Karpas-422 (cell line): Measurements from ENCODE around the gene EPHA1. TPM values are rescaled to one million over a fixed set of nuclear protein-coding genes. Genes with fewer than 3 reads are reported as not detected.

Experiments
- DNase-seq: peaks from one replicate; pipeline ENCODE4 v3.0.0-alpha.2; 2015
- H2AFZ ChIP-seq: fragments of 200-600 bp; sonication (generic); 2 replicates; pipeline ENCODE4 v1.6.1; 2014; ENCODE audit warnings: antibody characterized with exemption, low read length, mixed read lengths
- H3K27ac ChIP-seq: fragments of 200-600 bp; sonication (generic); 2 replicates; pipeline ENCODE4 v1.5.1; 2014; ENCODE audit warnings: mild to moderate bottlenecking, low read length, moderate library complexity
- H3K27me3 ChIP-seq: fragments of 200-600 bp; sonication (generic); 2 replicates; pipeline ENCODE4 v1.6.1; 2014; ENCODE audit warnings: low read length, mixed read lengths
- H3K36me3 ChIP-seq: fragments of 200-600 bp; sonication (generic); 2 replicates; pipeline ENCODE4 v1.6.1; 2014; ENCODE audit warnings: low read length, mixed read lengths; ENCODE audit not compliant: insufficient read depth
- H3K4me1 ChIP-seq: fragments of 200-600 bp; sonication (generic); 2 replicates; pipeline ENCODE4 v1.6.1; 2014; ENCODE audit warnings: mild to moderate bottlenecking, low read length, mixed read lengths
- H3K4me2 ChIP-seq: fragments of 200-600 bp; sonication (generic); 2 replicates; pipeline ENCODE4 v1.6.1; 2014; ENCODE audit warnings: low read length, low read depth, mild to moderate bottlenecking; ENCODE audit not compliant: poor library complexity, severe bottlenecking
- H3K4me3 ChIP-seq: fragments of 200-600 bp; sonication (generic); 2 replicates; pipeline ENCODE4 v1.5.1; 2014; ENCODE audit warnings: mild to moderate bottlenecking, antibody characterized with exemption, low read length, mixed read lengths
- H3K79me2 ChIP-seq: fragments of 200-600 bp; sonication (generic); 2 replicates; pipeline ENCODE4 v1.6.1; 2014; ENCODE audit warnings: mild to moderate bottlenecking, low read length, mixed read lengths
- H3K9ac ChIP-seq: fragments of 200-600 bp; sonication (generic); 2 replicates; pipeline ENCODE4 v1.6.0; 2014; ENCODE audit warnings: low read length
- H3K9me2 ChIP-seq: fragments of 200-600 bp; sonication (generic), shearing (Covaris generic); replicated peaks from 2 replicates; pipeline ENCODE4 v1.6.0; 2014; ENCODE audit warnings: mild to moderate bottlenecking, low read length, moderate library complexity; ENCODE audit not compliant: insufficient read depth
- H3K9me3 ChIP-seq: fragments of 300-700, 200-600 bp; sonication (generic); 2 replicates; pipeline ENCODE4 v1.6.1; 2014; ENCODE audit warnings: low read length, mixed read lengths
- H4K20me1 ChIP-seq: fragments of 200-600 bp; sonication (generic); 2 replicates; pipeline ENCODE4 v1.6.1; 2014; ENCODE audit warnings: mild to moderate bottlenecking, antibody characterized with exemption, low read length, low read depth; ENCODE audit not compliant: insufficient read depth
- total RNA-seq: library from RNA; depleted of rRNA; stranded (reverse); fragments of >200 nt; shearing (Covaris generic); gene quantifications from 2 replicates; pipeline ENCODE4 v1.2.3, GENCODE V29; 2014; ENCODE audit warnings: low replicate concordance

EPHA1 gene
- total RNA-seq, 1 experiment from 2014 or later, result not detected

- Histone ChIP-seq H3K79me2 (no peaks in the 10 kb centered on the region), H4K20me1 (no peaks in the 10 kb centered on the region), H3K9me2 (no peaks in the 10 kb centered on the region), H3K36me3 (no peaks in the 10 kb centered on the region), H2AFZ (no peak overlapping the region), H3K9ac (no peak overlapping the region), H3K27ac (no peak overlapping the region), H3K4me1 (peaks cover 3% of the 10 kb centered on the region; the same call in 1 of the 2 replicates), H3K4me2 (no peak overlapping the region), H3K27me3 (no peaks in the 10 kb centered on the region), H3K9me3 (no peaks in the 10 kb centered on the region), H3K4me3 (no peak overlapping the region)
- DNase-seq, result no peak
Measured at GRCh38 chr7:143385891-143386781, 22.5 kb downstream of the EPHA1 start.

DNA sequence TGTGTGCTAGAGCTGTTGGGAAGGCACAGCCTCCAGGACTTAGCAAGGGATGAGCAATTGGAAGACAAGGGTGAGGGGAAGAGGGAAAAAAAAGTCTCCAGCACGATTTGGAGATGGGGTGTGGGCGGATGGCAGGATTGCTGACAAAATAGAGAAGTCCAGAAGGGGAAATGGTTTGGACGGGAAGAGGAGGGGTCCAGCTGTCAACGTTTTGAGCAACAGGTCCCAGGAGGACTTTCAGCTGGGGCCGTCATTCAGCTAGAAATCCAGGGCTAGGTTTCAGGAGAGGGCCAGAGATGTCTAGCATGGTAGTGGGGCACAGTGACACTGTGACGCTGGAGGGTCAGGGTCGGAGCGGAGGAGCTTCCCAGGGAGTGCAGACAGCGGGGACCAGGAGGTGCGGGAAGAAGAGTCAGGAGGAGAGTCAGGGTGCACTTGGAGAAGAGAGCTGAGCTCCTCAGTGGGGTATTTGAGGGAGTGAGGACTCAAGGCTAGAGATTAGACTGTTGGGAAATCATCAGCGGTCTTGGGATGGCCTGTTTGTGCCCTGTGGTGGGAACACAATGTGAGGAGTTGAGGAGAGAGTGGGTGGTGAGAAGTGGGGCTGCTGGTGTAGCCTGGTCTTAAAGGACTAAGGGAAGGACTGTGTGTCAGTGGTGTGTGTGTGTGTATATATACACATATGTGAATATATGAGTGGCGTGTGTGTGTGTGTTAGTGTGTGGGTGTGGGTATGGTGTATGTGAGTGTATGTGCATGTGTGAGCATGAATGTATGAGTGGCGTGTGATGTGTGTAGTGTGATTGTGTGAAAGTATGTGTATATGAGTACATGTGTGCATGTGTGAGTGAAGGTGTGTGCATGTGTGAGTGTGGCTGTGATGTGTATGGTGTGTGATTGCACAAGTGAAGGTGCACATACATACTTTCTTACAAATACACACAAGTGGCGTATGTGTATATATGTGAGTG, 23.7 kb downstream of the EPHA1 start:
- DNase-seq, result no peak
- Histone ChIP-seq H3K9me2 (no peaks in the 10 kb centered on the region), H3K27ac (no peak overlapping the region), H2AFZ (no peak overlapping the region), H3K4me1 (peaks cover 4% of the 10 kb centered on the region), H4K20me1 (no peaks in the 10 kb centered on the region), H3K27me3 (no peaks in the 10 kb centered on the region), H3K4me3 (no peak overlapping the region), H3K36me3 (no peaks in the 10 kb centered on the region), H3K79me2 (no peaks in the 10 kb centered on the region), H3K4me2 (no peak overlapping the region), H3K9ac (no peak overlapping the region), H3K9me3 (no peaks in the 10 kb centered on the region)

- H3K4me2 ChIP-seq, result no peak overlapping the region
Measured at GRCh38 chr7:143384148-143384547, 24.5 kb downstream of the EPHA1 start.

DNA sequence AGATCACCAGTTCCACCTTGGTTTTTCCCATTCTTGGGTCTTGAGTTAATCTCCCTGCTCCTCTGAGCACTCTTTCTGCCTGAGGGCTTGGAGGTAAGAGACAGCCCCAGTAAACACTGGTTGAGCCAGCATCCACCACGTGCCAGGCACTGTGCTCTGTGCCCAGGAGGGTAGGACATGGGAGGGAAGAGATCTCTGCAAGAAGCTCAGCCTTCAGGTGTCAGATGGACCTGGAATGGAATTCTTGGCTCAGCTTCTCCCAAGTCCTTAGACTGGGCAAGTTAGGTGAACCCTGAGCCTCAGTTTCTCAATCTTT, 25.1 kb downstream of the EPHA1 start:
- Histone ChIP-seq H3K9ac (no peak overlapping the region), H3K4me2 (no peak overlapping the region), H2AFZ (no peak overlapping the region), H3K27ac (no peak overlapping the region), H3K4me3 (no peak overlapping the region), H3K4me1 (peaks cover 9% of the 10 kb centered on the region), H3K36me3 (no peaks in the 10 kb centered on the region), H4K20me1 (no peaks in the 10 kb centered on the region), H3K27me3 (no peaks in the 10 kb centered on the region), H3K79me2 (no peaks in the 10 kb centered on the region), H3K9me2 (no peaks in the 10 kb centered on the region), H3K9me3 (no peaks in the 10 kb centered on the region)
- no peak for DNase-seq

More at GRCh38 chr7:143384148-143384547, 24.5 kb downstream of the EPHA1 start:
- H3K27ac ChIP-seq, result no peak overlapping the region
- H3K4me1 ChIP-seq, result peaks cover 9% of the 10 kb centered on the region
- H3K9me3 ChIP-seq, result no peaks in the 10 kb centered on the region
- H4K20me1 ChIP-seq, result no peaks in the 10 kb centered on the region
- H3K36me3 ChIP-seq, result no peaks in the 10 kb centered on the region
- H2AFZ ChIP-seq, result no peak overlapping the region
- H3K9me2 ChIP-seq, result no peaks in the 10 kb centered on the region
- no peak overlapping the region for H3K4me3 ChIP-seq
- DNase-seq, result no peak
- no peaks in the 10 kb centered on the region for H3K27me3 ChIP-seq
- no peaks in the 10 kb centered on the region for H3K79me2 ChIP-seq
- H3K9ac ChIP-seq, result no peak overlapping the region

- H3K36me3 ChIP-seq, result no peaks in the 10 kb centered on the region
Measured at GRCh38 chr7:143382791-143383641, 25.6 kb downstream of the EPHA1 start.

DNA sequence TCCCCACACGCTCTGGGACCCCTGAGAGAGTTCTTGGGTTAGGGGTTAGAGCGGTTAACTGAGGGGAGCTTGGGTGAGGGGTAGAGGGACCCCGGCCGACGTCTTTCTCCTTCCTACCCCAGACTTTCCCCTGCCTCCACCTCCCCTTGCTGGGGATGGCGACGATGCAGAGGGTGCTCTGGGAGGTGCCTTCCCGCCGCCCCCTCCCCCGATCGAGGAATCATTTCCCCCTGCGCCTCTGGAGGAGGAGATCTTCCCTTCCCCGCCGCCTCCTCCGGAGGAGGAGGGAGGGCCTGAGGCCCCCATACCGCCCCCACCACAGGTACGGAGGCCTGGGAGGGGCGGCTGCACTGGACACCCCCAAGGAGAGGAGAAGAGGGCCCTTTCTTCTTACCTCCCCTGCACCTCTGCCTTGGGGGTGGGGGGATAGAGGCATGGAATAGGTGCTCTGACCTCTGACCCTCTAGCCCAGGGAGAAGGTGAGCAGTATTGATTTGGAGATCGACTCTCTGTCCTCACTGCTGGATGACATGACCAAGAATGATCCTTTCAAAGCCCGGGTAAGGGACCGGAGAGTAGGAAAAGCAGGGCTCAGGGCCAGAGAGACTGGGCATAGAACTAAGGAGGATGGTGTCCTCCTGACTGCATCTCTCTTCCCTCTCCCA, 26.4 kb downstream of the EPHA1 start:
- Histone ChIP-seq H3K9ac (peak overlapping the region; percentile 85; the same call in 1 of the 2 replicates), H3K9me3 (no peaks in the 10 kb centered on the region), H4K20me1 (no peaks in the 10 kb centered on the region), H3K4me2 (peak overlapping the region; percentile 89), H3K36me3 (no peaks in the 10 kb centered on the region), H3K79me2 (no peaks in the 10 kb centered on the region), H3K27me3 (no peaks in the 10 kb centered on the region), H3K4me3 (peak overlapping the region; percentile 83; the same call in 1 of the 2 replicates), H3K9me2 (no peaks in the 10 kb centered on the region), H3K27ac (no peak overlapping the region), H3K4me1 (peaks cover 9% of the 10 kb centered on the region), H2AFZ (no peak overlapping the region)
- no peak for DNase-seq

More at GRCh38 chr7:143382791-143383641, 25.6 kb downstream of the EPHA1 start:
- no peaks in the 10 kb centered on the region for H3K27me3 ChIP-seq
- H4K20me1 ChIP-seq, result no peaks in the 10 kb centered on the region
- H3K4me3 ChIP-seq, result no peak overlapping the region
- H3K9ac ChIP-seq, result no peak overlapping the region
- no peak for DNase-seq
- no peak overlapping the region for H2AFZ ChIP-seq
- H3K4me2 ChIP-seq, result no peak overlapping the region
- no peaks in the 10 kb centered on the region for H3K9me3 ChIP-seq
- H3K79me2 ChIP-seq, result no peaks in the 10 kb centered on the region
- peaks cover 9% of the 10 kb centered on the region for H3K4me1 ChIP-seq
- H3K27ac ChIP-seq, result no peak overlapping the region
- H3K9me2 ChIP-seq, result no peaks in the 10 kb centered on the region

DNA sequence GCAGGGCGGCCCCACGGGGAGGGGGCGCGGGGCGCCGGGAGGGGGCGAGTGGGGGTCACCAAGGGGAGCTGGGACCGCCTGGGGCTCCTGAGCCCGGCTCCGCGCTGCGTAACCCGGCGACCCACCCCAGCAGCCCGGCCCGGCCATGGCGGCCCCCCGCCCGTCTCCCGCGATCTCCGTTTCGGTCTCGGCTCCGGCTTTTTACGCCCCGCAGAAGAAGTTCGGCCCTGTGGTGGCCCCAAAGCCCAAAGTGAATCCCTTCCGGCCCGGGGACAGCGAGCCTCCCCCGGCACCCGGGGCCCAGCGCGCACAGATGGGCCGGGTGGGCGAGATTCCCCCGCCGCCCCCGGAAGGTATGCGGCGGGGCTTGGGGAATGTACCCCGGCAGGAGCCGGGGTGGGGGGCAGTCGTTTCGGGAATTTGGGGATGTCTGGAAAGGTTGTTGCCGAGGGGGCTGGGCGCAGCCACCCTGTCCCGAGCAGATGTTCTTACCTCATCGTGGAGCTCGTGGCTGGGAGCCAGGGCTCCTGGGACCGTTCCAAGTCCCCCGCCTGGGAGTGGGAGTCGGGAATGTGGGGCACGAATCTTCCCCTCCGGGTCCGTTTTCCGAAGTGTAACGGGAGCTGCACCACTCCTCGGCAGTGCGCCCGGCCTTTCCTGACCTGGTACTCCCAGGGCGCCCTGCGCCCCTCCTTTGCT, 27.1 kb downstream of the EPHA1 start:
- Histone ChIP-seq H3K27ac (no peak overlapping the region), H4K20me1 (no peaks in the 10 kb centered on the region), H3K36me3 (no peaks in the 10 kb centered on the region), H3K4me2 (peak overlapping the region; percentile 89), H3K9ac (peak overlapping the region; percentile 85), H3K27me3 (no peaks in the 10 kb centered on the region), H3K4me3 (peak overlapping the region; percentile 83), H3K79me2 (no peaks in the 10 kb centered on the region), H2AFZ (peak overlapping the region; percentile 82; the same call in 1 of the 2 replicates), H3K9me2 (no peaks in the 10 kb centered on the region), H3K9me3 (no peaks in the 10 kb centered on the region), H3K4me1 (peaks cover 9% of the 10 kb centered on the region)
- DNase-seq, result peak; percentile 60
